Measurements from ENCODE around the gene TMEM18.

DNA sequence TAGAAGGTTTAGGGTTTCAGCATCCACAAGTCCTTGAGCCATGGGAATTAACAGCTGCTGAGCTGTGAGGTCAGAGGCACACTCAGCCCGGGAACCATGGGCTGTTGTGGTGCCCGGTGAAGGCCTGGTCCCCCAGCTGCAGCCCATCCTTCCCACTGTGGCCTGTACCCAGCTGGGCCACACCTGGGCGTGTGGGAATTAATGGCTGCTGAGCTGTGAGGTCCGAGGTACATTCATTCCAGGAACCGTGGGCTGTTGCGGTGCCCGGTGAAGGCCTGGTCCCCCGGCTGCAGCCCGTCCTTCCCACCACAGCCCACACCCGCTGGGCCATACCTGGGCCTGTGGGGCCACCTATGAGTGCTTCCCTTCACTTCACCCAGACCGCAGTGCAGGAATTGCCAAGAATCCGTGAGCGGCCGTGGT is 25.2 kb downstream of the TMEM18 start:
- TF ChIP-seq, protein P1, sequence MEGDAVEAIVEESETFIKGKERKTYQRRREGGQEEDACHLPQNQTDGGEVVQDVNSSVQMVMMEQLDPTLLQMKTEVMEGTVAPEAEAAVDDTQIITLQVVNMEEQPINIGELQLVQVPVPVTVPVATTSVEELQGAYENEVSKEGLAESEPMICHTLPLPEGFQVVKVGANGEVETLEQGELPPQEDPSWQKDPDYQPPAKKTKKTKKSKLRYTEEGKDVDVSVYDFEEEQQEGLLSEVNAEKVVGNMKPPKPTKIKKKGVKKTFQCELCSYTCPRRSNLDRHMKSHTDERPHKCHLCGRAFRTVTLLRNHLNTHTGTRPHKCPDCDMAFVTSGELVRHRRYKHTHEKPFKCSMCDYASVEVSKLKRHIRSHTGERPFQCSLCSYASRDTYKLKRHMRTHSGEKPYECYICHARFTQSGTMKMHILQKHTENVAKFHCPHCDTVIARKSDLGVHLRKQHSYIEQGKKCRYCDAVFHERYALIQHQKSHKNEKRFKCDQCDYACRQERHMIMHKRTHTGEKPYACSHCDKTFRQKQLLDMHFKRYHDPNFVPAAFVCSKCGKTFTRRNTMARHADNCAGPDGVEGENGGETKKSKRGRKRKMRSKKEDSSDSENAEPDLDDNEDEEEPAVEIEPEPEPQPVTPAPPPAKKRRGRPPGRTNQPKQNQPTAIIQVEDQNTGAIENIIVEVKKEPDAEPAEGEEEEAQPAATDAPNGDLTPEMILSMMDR (IDR thresholded peaks at IDR 0.05 in 2 of 3, conservative IDR thresholded peaks at IDR 0.05 in 1 of 3; ENCODE audit: borderline replicate concordance in 1 of 3, insufficient read depth in 1 of 3, low read depth in 2 of 3, low read length in 2 of 3) = no peak
- TF ChIP-seq EZH2 (IDR thresholded peaks at IDR 0.05) = no peak
- TF ChIP-seq POLR2AphosphoS5 (IDR thresholded peaks at IDR 0.05; ENCODE audit: low read depth, low read length) = no peak
- TF ChIP-seq ELF1 (IDR thresholded peaks at IDR 0.05; ENCODE audit: borderline replicate concordance, low read depth) = no peak
- no peak for TF ChIP-seq SP1 (IDR thresholded peaks at IDR 0.05; ENCODE audit: low read depth)

Data from HCT116 (cell line).